HG02623 (cell line): ENCODE results near the gene KIF12.
"Not testable (repeated sequence)": the region's sequence is repeated elsewhere in the genome, so short reads cannot be mapped to it uniquely, and the experiment has no call there.

Experiments used
- ATAC-seq: cut with Tn5 transposase; IDR thresholded peaks from one replicate; pipeline ENCODE4 v1.9.1; 2021; ENCODE audit warnings: moderate library complexity; ENCODE audit not compliant: unreplicated experiment

KIF12 gene

DNA sequence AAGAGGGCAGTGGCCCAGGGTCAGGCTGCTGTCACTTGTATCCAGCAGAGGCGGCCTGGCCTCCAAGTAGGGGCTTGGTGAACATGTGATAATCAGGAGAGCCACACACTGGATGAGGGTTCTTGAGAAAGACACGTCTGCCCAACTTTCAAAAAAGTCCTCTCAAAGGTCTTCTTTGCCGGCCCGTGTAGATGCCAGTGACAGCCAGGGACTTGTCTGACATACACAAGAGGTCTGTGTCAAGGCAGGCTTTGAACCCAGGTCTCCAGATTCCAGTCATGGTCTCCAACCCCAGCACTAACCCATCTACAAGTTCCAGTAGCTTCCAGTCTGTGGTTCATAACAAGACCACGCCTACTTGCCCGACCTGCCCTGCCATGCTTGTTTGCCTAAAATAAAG is 13.1 kb downstream of the KIF12 start:
- no peak for ATAC-seq

DNA sequence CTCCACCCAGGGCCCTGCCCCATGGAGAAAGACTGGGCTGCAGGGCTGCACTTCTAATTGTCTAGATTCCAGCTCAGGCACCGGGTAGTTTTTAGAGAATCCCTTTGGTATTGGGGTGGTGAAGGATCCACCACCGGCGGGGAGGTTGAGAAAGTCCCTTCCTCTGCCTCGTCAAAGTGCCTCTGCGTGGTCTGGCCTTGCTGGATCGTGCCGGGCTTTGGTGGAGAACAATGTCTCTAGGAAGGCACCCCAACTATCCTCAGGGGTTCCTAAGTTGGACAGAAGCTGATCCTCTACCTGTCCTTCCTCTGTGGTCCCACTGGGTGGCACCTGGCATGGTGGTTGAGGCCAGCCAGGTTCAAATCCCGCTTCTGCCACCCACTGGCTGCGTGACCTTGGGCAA is 13.7 kb downstream of the KIF12 start:
- ATAC-seq = no peak

DNA sequence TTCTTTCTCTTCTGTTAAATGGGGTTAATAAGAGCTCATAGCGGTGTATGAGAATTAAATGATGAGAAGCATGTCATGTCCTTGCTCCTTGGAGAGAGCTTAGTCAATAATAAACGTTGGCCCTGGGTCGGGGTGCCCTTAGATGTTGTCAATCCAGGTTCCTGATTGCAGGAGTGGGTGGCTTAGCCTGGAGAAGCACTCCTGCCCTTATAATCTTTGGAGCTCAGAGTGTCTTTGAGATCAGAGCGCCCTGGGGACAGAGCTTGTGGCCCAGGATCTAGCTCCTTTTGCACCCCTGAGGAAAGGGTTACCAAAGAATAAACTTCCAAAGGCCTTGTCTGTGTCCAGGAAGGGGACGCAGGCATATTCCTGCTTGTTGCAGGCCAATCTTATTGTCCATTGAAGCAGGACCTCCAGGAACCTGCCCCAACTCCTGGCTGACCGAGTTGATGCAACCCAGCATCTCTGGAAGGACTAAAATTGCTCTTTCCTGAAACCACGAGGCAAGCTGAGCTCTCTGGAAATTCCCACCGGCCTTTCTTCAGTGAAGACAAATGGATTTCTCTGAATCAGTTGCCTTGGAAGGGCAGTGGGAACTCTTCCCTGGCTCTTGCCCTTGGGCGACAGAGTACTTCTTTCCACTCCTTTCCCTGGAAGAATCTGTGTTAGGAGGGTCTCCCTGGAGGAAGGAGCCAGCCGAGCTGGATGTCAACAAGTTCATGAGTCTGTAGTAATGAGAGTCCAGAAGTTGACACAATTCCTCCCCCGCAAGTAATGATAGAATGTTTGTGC is 14.6 kb downstream of the KIF12 start:
- ATAC-seq = no peak

DNA sequence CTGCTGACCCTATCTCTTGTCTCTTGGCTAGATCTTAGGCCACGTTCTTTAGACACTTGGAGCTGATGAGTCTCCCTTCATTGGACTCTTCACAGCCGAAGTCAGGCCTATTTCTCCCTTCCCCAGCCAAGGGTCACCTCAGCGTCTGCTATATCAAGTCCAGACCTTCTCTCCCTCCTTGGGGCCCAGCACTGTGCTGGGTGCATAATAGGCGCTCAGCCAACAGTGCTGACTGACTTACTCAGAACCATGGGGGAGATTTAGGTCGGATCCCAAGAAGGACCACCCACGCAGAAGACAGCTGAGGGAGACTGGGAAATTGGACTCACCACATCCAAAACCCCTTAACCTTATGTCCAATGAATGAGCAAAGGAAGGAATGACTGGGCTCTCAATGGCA is 15.4 kb downstream of the KIF12 start:
- ATAC-seq = no peak

DNA sequence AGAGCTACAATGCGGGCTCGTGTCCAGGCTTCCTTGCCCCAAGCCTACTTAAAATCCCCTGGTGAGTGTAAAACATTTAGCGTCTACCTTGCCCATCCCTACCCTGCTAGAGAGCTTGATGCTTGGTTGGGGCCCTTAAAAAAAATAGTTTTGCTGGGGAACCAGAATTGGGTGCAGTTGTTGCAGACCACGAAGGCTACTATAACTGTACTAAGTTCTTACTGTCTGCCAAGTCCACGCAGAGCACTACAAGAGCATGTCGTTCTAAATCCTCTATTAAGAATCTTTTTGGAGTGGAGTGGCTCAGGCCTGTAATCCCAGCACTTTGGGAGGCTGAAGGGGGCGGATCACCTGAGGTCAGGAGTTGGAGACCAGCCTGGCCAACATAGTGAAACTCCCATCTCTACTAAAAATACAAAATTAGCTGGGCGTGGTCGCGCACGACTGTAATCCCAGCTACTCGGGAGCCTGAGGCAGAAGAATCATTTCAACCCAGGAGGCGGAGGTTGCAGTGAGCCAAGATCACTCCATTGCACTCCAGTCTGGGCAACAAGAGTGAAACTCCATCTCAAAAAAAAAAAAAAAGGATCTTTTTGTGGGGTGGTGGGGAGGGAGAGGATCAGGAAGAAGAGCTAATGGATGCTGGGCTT is 16.2 kb downstream of the KIF12 start:
- ATAC-seq = not testable (repeated sequence)

DNA sequence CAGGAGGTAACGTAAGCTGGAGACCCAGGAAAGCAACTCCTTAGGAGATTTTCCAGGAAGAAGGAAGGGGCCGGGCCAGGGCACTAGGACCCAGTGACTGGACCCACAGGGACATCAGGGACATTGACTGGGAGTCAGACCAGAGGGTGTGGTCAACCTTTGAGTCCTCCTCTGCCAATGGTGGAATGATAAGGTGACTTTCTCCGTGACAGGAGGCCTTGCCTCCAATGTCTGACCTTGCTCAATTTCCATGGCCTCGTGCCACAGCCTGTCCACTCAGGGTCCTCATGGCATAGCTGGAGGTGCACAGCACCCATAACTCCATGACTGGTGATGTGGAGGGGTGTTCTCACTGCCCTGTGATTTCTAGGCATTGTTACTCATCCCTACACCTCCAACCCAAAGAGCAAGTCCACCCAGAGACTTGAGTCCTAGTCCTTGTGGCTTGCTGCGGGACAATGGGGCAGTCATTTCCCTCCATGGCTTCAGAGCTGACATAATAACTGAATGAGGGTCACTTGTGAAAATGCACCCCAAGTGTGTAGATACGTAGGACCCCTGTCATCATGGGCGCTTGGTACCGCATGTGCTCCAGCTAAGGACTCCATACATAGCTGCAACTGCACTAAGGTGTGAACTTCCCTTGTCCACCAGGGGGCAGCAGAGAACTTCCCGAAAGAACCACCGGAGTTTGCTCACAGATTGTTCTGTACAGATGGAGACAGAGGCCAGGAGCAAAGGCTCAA is 16.9 kb downstream of the KIF12 start:
- ATAC-seq = peak; percentile 84

DNA sequence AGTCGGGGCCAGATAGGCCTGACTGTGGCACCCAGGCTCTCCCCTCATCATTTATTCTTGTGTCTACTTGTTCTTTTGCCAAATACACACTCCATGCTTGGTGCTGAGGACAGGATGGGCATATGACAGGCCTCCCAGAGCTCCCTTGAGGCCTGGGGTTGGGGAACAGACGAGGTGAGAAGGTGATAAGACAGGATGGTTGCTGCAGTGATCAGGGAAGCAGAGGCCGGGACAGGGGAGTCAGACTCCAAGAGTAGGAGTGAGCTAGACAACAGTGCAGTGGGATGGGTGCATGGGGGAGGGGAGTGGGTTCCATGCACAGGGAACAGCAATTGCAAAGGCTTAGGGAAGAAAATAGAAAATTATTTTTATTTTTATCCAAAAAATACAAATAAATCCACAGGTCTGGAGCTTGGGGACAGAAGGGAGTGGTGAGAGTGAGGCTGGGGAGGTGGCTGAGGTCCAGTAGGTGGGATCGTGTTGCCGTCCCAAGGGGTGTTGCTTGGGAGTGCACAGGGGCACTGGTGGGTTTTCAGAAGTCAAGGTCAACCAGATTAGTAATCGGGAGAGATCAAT is 17.6 kb downstream of the KIF12 start:
- ATAC-seq = no peak

DNA sequence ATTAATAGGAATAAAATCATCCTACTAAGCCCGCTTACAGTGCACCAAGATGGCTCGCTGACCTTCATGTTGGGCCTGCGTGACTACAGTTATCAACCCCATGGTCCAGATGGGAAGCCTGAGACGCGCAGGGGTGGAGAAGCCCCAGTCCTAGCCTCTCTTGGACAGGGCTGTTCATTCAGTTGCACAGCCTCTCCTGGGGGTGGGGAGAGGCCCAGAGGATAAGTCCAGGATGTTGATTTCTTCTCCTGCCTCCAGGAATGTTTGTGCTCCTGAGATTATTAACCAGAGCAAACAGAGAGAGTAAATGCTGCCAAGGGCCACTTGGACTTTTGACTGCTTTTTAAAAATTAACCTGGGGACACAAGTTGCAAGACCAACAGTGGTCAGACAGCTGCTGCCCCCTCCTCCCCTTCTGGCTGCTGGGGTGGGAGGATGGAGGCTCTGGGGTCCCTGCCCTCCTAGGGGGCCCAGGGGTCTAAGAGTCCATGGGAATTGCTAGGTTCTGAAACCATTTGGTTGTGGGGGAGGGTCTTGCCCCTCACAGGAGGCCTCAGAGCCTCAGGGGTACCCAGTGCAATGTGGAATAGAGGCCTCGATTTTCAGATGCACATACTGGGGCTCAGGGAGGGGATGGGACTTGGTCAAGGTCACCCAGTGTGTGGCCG is 18.2 kb downstream of the KIF12 start:
- ATAC-seq = no peak

DNA sequence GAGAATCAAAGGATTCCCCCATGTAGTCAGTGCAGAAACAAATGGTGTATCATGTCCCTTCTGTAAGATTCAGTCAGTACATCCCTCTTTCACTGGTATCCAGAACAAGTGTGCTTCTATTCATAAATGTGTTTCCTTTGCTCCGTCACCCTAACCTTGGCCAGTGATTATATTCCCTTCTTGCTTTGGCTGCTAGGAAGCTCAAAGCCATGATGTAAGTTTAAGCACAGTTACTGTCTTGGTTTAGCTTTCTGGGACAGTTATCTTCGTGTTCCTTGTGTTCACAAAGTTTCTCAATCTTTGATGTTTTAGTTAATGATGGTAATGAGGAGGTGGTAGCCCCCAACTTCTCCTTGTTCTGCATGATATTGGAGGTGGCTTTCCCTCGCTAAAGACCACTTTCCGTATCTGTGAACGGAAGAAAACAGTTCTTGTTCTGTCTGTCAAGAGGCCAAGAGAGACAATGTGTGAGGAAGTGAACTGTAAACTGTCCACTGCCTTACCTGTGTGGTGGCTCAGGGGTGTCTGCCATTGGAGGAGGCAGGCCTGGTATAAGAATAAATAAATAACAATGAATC is 18.8 kb downstream of the KIF12 start:
- no peak for ATAC-seq

DNA sequence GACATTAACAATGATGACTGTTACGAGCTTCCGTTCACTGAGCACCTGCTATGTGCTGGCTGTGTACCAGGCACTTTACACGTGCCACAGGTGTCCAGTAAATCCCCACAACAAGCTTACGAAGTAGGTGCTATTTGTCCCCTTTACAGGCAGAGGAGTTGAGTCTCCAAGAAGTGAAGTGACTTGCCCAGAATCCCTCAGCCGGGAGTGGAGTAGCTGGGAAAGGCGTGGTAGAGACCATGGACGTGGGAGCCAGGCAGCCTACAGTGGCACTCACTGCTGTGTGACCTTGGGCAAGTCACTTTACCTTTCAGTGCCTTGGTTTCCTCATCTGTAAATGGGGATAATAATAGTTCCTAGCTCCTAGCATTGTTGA is 20.3 kb downstream of the KIF12 start:
- no peak for ATAC-seq

DNA sequence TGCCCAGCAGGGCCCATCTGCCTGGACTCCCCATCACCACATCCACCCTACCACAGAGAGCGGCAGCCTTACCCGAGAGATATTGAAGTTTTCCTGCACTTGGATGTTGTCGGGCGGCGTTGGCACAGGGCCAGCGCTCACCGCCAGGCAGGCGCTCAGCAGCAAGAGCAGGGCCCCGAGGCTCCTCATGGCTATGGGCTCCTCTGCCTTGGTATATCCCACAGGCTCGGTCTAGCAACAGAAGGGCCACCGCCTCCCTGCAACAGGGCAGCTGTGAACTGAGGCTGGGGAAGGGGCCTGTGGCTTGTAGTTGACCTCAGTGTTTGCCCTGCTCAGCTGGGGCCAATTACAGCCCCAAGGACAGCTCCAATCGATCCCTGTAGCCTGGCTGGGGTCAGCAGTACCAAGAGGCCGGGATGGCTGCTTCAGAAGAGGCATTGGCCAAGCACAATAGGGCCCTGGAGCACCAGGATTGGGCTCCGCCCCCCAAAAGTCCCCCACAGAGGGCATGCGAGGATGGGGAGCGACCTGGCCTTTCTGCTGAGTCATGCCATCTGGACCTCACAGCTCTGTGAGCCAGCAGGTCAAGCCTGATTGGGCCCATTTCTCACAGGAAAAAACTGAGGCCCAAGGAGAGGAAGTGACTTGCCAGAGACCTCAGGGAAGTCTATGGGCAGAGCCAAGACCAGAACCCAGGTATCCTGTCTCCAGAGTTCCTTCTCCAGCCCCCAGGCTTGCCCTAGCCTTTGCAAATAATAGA is 20.9 kb downstream of the KIF12 start, which contains the start of gene AMBP:
AMBP (minus strand) TSS at position 280 of the 760 bp plus-strand sequence; CDS start at position 189, 91 bp downstream.
- ATAC-seq = no peak

DNA sequence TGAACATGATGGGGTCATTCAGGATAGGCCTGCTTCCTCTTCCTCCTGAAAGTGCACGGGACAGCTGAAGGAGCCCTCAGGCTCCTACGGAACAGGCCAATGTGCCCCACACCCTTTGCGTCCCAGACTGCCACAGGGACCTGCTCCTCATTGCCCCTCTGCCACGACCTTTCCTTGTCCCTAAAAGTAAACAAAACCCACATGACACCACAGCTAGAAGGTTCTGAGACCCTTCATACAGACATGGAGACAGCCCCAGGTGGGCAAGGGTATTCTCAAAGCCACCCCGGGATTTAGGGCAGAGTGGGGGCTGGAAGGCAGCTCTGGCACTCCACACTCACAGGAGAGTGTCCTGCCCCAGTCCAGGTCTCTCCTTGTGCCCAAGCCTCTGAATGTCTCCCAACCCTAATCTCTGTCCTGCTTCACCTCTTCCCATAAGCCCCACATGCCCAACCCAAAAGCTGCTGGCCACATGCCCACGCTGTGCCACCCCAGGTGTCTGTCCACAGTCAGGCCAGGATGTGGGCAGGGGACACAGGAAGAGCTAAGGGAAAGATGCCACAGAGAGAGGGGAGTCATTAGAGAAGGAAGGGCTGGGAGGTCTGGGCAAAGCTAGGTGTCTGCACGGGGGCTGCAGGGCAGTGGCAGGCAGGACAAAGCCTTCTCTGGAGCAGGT is 21.8 kb downstream of the KIF12 start:
- ATAC-seq = no peak

DNA sequence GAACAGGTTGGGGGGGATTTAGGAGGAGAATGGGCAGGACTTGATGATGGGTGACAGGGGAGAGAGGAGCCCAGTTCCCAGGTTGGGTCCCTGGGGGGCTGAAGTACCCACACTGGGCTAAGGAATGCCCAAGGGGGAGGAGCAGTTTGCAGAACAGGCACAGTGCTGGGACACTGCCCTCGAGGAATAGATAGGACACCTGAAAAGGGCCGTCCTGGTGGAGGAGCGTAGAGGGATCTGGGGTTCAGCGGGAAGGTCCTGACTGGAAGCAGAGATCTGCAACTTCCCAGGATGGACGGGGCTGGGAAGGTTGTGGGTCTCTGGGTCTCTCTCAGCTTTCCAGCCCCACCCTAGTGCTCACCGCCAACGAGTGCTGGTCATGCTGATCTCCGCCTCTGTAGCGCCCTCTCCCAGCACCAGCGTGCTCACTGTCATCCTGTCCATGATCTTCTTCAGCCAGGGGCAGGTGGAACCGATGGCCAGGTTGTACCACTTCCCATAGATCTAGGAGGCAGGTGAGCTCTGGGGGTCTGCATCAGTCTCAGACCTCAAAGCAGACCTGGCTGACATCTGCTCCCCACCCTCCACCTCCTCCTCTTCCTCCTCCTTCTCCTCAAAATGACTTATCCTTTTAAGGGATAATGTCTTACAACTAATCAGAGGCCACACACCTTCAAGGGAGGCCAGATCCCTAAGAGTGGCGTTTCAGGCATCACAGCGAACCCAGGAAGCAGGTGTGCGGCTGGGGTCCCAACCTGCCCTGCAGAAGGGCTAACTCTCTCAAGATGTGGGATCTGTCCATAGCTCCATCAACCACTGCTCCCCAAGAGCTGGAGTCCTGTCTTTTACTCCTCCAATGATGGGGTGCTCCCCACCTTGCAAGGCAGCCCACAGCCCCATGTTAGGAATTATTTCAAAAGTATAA is 22.6 kb downstream of the KIF12 start:
- ATAC-seq = no peak

DNA sequence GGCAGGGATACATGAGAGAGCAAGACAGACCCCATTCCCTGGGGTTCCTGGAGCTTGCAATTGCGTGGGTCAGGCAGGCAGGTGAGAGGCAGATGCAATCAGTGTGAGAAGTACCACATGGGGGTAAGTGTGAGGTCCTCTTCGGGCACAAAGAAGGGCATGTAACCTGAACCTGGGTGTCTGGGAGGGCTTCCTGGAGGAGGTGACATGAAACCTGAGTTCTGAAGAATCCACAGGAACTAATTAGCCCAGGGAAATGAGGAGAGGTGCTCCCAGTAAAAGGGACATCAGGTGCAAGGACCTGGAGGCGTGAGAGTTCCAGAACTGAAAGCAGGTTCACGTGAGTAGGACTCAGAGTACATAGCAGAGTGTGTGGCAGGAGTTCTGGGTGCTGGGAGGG is 23.5 kb downstream of the KIF12 start:
- ATAC-seq = no peak

DNA sequence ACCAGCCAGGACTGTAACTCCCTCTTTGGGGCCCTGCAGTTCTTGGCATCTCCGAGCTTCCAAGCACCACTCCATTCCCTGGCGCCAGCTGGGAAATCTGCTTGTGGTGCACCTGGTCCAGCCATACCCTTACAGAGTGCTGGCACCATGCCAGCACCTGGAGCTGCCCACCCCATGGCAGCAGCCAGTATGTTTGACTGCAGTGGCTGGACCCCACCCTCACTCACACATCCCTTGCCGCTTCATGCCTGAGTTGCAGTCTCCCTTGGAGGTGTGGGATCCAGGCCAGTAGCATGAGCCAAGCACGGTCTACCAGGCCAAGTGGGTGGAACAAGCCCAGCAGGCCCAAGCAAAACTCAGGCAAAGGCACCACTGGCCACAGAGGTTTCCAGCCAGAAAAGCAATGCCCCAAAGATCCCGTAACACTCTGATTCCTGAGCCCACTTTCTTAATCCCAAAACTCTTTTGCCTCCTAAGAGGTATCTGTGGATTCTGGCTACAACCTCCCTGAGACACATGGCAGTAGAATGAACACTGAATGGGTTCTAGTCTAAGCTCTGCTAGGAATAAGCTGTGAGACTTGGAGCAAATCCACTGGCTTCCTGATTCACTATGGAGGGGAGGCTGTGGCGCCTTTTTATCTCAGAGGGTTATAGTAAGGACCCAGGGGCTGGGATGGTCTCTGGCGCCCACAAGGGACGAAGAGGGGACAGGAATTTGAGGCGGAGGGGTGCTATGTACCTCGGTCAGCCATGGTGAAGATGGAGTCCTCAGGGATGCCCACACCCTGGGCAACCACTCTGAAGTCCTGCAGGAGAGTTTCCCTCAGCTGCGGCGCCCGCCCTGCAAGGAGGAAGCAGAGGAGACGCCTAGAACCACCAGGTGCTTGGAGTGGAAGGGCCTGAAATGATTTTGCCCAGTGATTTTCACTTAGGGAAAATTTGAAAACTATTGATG is 26.6 kb downstream of the KIF12 start:
- ATAC-seq = no peak

DNA sequence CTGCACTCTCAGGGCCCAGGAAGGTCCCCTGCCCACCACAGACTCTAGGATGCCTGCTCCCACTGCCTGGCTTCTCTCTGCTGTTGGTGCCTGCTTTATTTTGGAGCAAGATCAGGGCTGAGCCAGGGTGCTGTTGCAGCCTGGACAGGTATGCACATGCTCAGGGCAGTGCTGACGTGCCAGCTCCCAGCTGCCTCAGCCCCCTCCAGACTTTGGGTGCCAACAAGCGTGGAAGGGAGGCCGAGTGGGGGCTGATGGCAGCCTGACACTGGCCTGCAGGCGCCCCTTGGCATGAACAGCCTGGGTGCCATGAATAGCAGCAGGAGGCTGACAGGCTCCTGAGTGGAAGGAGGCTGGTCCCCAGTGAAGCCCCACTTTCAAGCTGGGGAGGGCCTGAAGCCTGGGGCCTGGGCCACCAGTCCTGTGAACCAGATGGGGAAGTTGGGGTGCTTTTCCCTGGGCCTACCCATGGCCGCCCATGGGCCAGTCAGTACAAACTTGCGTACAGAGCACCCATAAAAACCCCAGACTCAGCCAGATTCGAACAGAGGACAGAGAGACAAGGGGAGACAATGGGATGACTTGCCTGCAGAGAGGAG is 27.8 kb downstream of the KIF12 start:
- no peak for ATAC-seq
